Right atrium auricular region (tissue), 2 donors: ENCODE data around the gene HYCC1. TPM values are rescaled to one million over a fixed set of nuclear protein-coding genes. Genes with fewer than 3 reads are reported as not detected.
"Not testable (repeated sequence)": the region's sequence is repeated elsewhere in the genome, so short reads cannot be mapped to it uniquely, and the experiment has no call there.

ENCODE experiments used
- DNase-seq: peaks from one replicate; pipeline ENCODE4 v3.0.0-alpha.2; 2019; ENCODE audit warnings: low spot score
- H3K27ac ChIP-seq, 2 donors: fragments of 200-600 bp; sonication (generic); 1 replicate in 1 of 2; 2 replicates in 1 of 2; pipeline ENCODE4 v1.5.1; 2016 to 2019
- H3K27me3 ChIP-seq, 2 donors: fragments of 200-600 bp; sonication (generic); one replicate each; pipeline versions ENCODE4 v1.5.1 to v1.6.0; 2017 to 2019
- H3K36me3 ChIP-seq: fragments of 200-600 bp; sonication (generic); one replicate; pipeline ENCODE4 v1.5.1; 2016
- H3K4me1 ChIP-seq, 2 donors: fragments of 200-600 bp; sonication (generic); one replicate each; pipeline versions ENCODE4 v1.5.1 to v1.6.0; 2017 to 2019
- H3K4me3 ChIP-seq, 2 donors: fragments of 200-600 bp; sonication (generic); 1 replicate in 1 of 2; 2 replicates in 1 of 2; pipeline ENCODE4 v1.5.1; 2017 to 2019; ENCODE audit warnings: mild to moderate bottlenecking in 1 of 2, moderate library complexity in 1 of 2
- H3K9me3 ChIP-seq, 2 donors: fragments of 200-600 bp; sonication (generic); one replicate each; pipeline ENCODE4 v1.5.1; 2019
- CTCF ChIP-seq, 2 donors: fragments of 200-600 bp; sonication (generic); IDR thresholded peaks; one replicate each; pipeline ENCODE4 v1.5.1; 2019; ENCODE audit warnings: antibody characterized with exemption in 2 of 2
- total RNA-seq, 2 donors: library from RNA; depleted of rRNA; stranded (reverse); fragments of >200 nt; gene quantifications; one replicate each; pipeline ENCODE4 v1.1.0, GENCODE V29; 2016

Gene HYCC1
- 10 to 100 TPM; 26.1 to 40.8 TPM for total RNA-seq

- H3K4me1 ChIP-seq, result peaks cover 0 to 42% of the 10 kb centered on the region in 2 donors
- peak within 1 kb of the TSS; percentile 82 to 99 for H3K4me3 ChIP-seq
- peak; percentile 61 to 70 for TF ChIP-seq CTCF (IDR thresholded peaks at IDR 0.05)
- H3K36me3 ChIP-seq, result no peaks in the 10 kb centered on the region
- peak; percentile 100 for DNase-seq
- peak within 1 kb of the TSS; percentile 81 to 88 for H3K27ac ChIP-seq
- no peaks in the 10 kb centered on the region for H3K9me3 ChIP-seq
- H3K27me3 ChIP-seq, result no peaks in the 10 kb centered on the region
Observed at GRCh38 chr7:23013715-23014649, at the start of gene HYCC1. Gene HYCC1 (minus strand): TSS chr7:23014130. CDS start chr7:22991111, 23,019 bp downstream.

GRCh38 chr7:23062452-23062851, 48.5 kb upstream of the HYCC1 start:
- Histone ChIP-seq H3K27me3 (no peaks in the 10 kb centered on the region), H3K36me3 (no peaks in the 10 kb centered on the region), H3K4me1 (peaks cover 0 to 4% of the 10 kb centered on the region in 2 donors), H3K4me3 (no peak overlapping the region), H3K27ac (no peak overlapping the region), H3K9me3 (no peaks in the 10 kb centered on the region)
- no peak for TF ChIP-seq CTCF (IDR thresholded peaks at IDR 0.05)
- no peak for DNase-seq

GRCh38 chr7:23061327-23061726, 47.4 kb upstream of the HYCC1 start:
- no peak overlapping the region for H3K4me3 ChIP-seq
- no peaks in the 10 kb centered on the region for H3K9me3 ChIP-seq
- peaks cover 0 to 4% of the 10 kb centered on the region in 2 donors for H3K4me1 ChIP-seq
- H3K36me3 ChIP-seq, result no peaks in the 10 kb centered on the region
- no peaks in the 10 kb centered on the region for H3K27me3 ChIP-seq
- DNase-seq, result no peak
- H3K27ac ChIP-seq, result no peak overlapping the region
- TF ChIP-seq CTCF (IDR thresholded peaks at IDR 0.05), result no peak

GRCh38 chr7:23058408-23059096, 44.6 kb upstream of the HYCC1 start:
- Histone ChIP-seq H3K9me3 (no peaks in the 10 kb centered on the region), H3K27ac (no peak overlapping the region), H3K36me3 (no peaks in the 10 kb centered on the region), H3K27me3 (no peaks in the 10 kb centered on the region), H3K4me3 (no peak overlapping the region), H3K4me1 (peaks cover 0 to 4% of the 10 kb centered on the region in 2 donors)
- DNase-seq, result no peak
- TF ChIP-seq CTCF (IDR thresholded peaks at IDR 0.05), result no peak

- Histone ChIP-seq H3K36me3 (no peaks in the 10 kb centered on the region), H3K9me3 (no peaks in the 10 kb centered on the region), H3K4me3 (no peak overlapping the region), H3K27ac (no peak overlapping the region), H3K4me1 (peaks cover 0 to 4% of the 10 kb centered on the region in 2 donors), H3K27me3 (no peaks in the 10 kb centered on the region)
- DNase-seq, result no peak
- peak; percentile 67 to 89 for TF ChIP-seq CTCF (IDR thresholded peaks at IDR 0.05)
Observed at GRCh38 chr7:23055582-23056178, 41.8 kb upstream of the HYCC1 start.

- not testable (repeated sequence) for H3K9me3 ChIP-seq, DNase-seq, H3K4me3 ChIP-seq, H3K36me3 ChIP-seq, H3K4me1 ChIP-seq, H3K27ac ChIP-seq, H3K27me3 ChIP-seq
Observed at GRCh38 chr7:23051124-23051485, 37.2 kb upstream of the HYCC1 start.

GRCh38 chr7:23046336-23046735, 32.4 kb upstream of the HYCC1 start:
- not testable (repeated sequence) for DNase-seq, H3K4me1 ChIP-seq

GRCh38 chr7:23045086-23045485, 31.2 kb upstream of the HYCC1 start:
- not testable (repeated sequence) for H3K4me3 ChIP-seq

More at GRCh38 chr7:23046336-23046735, 32.4 kb upstream of the HYCC1 start:
- H3K27ac ChIP-seq, H3K4me3 ChIP-seq, H3K9me3 ChIP-seq, H3K27me3 ChIP-seq, H3K36me3 ChIP-seq: not testable (repeated sequence)

More at GRCh38 chr7:23045086-23045485, 31.2 kb upstream of the HYCC1 start:
- H3K4me1 ChIP-seq, DNase-seq, H3K36me3 ChIP-seq, H3K27ac ChIP-seq, H3K27me3 ChIP-seq, H3K9me3 ChIP-seq: not testable (repeated sequence)
